ENCODE data around the gene GPC5. TPM values are rescaled to one million over a fixed set of nuclear protein-coding genes. Genes with fewer than 3 reads are reported as not detected.

Gene GPC5
- total RNA-seq, 1 experiment from 2014 or later: 0.15 TPM

DNA sequence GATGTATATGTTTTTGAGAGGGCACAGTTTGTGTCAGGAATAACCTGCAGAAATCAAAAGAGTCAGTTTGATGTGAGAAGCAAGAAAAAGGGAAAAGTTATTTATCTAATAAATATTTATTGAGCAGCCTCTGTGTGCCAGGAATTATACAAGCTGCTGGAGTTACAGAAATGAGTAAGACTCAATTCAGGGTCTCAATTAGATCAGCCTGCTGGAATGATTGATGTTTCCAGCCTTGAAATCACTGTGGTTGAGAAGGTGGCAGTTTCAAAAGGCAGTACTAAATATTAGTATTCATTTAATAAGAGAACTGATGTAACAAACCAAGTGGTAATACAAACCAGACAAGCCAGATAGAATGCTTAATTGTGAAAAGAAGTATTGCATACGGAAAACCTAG lies 1045.8 kb downstream of the GPC5 start:
- Histone ChIP-seq H2BK5ac (ENCODE audit: insufficient read length, low read length) (no peak overlapping the region), H3K4me1 (ENCODE audit: insufficient read depth, low read length) (no peaks in the 10 kb centered on the region), H3K9me3 (ENCODE audit: control insufficient read depth, low read depth, low read length) (no peaks in the 10 kb centered on the region), H3K79me1 (ENCODE audit: insufficient read depth, low read depth, low read length, poor library complexity, severe bottlenecking) (no peaks in the 10 kb centered on the region), H3K4me2 (ENCODE audit: insufficient read depth, insufficient read length, low read length) (no peak overlapping the region), H2BK12ac (ENCODE audit: insufficient read length, low read depth, low read length) (no peak overlapping the region), H3K23ac (ENCODE audit: insufficient read length, low read depth, low read length) (no peak overlapping the region), H2BK120ac (ENCODE audit: low read depth, low read length, poor library complexity, severe bottlenecking) (no peak overlapping the region), H4K8ac (replicated peaks; ENCODE audit: insufficient read length, low read depth, low read length) (no peak overlapping the region), H3K14ac (ENCODE audit: insufficient read depth, low read length) (no peak overlapping the region), H3K56ac (ENCODE audit: insufficient read length, low read depth, low read length) (no peak overlapping the region), H4K91ac (ENCODE audit: insufficient read length, low read depth, low read length) (no peak overlapping the region), H3K79me2 (ENCODE audit: insufficient read depth, low read length) (no peaks in the 10 kb centered on the region), H3K27me3 (ENCODE audit: insufficient read depth, low read length) (no peaks in the 10 kb centered on the region), H2AK5ac (ENCODE audit: insufficient read length, low read length) (no peak overlapping the region), H3K9ac (ENCODE audit: extremely low read depth, insufficient read length, low read length) (no peak overlapping the region), H3K4ac (ENCODE audit: low read depth, low read length) (no peak overlapping the region), H2BK15ac (ENCODE audit: low read depth, low read length) (no peak overlapping the region), H4K5ac (ENCODE audit: insufficient read length, low read depth, low read length) (no peak overlapping the region), H4K20me1 (ENCODE audit: control insufficient read depth, insufficient read depth, insufficient read length) (no peaks in the 10 kb centered on the region), H3K27ac (ENCODE audit: insufficient read length, low read depth, low read length) (no peak overlapping the region), H3K23me2 (ENCODE audit: insufficient read length, low read depth, low read length, poor library complexity, severe bottlenecking) (no peaks in the 10 kb centered on the region), H2BK20ac (ENCODE audit: low read depth, low read length, poor library complexity, severe bottlenecking) (no peak overlapping the region), H3K18ac (ENCODE audit: insufficient read length, low read depth, low read length) (no peak overlapping the region), H2AFZ (ENCODE audit: low read length) (no peak overlapping the region), H3T11ph (ENCODE audit: low read length) (no peak overlapping the region)
- Mint-ChIP-seq H3K4me1 (no peaks in the 10 kb centered on the region), H3K27me3 (ENCODE audit: low read depth) (no peaks in the 10 kb centered on the region; the same call in 1 of the 2 replicates), H3K4me3 (no peak overlapping the region), H3K36me3 (ENCODE audit: insufficient read depth in 1 of 3, low read depth in 3 of 3) (no peaks in the 10 kb centered on the region), H3K27ac (no peak overlapping the region), H3K9me3 (no peaks in the 10 kb centered on the region)
- TF ChIP-seq, protein P1, sequence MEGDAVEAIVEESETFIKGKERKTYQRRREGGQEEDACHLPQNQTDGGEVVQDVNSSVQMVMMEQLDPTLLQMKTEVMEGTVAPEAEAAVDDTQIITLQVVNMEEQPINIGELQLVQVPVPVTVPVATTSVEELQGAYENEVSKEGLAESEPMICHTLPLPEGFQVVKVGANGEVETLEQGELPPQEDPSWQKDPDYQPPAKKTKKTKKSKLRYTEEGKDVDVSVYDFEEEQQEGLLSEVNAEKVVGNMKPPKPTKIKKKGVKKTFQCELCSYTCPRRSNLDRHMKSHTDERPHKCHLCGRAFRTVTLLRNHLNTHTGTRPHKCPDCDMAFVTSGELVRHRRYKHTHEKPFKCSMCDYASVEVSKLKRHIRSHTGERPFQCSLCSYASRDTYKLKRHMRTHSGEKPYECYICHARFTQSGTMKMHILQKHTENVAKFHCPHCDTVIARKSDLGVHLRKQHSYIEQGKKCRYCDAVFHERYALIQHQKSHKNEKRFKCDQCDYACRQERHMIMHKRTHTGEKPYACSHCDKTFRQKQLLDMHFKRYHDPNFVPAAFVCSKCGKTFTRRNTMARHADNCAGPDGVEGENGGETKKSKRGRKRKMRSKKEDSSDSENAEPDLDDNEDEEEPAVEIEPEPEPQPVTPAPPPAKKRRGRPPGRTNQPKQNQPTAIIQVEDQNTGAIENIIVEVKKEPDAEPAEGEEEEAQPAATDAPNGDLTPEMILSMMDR (conservative IDR thresholded peaks at IDR 0.05): no peak
- no CpG with 5 or more reads among the region's 1 CpG for WGBS (ENCODE audit: extremely low coverage, insufficient read length, low lambda C conversion rate)
- DNase-seq: no peak

Measured in H9 (cell line).